RKO (cell line): ENCODE measurements around the gene NRXN3.
"Not testable (repeated sequence)": the region's sequence is repeated elsewhere in the genome, so short reads cannot be mapped to it uniquely, and the experiment has no call there.

ENCODE experiments used
- DNase-seq: peaks from one replicate; pipeline ENCODE4 v3.0.0-alpha.2; 2016; ENCODE audit warnings: low spot score

The NRXN3 gene

DNA sequence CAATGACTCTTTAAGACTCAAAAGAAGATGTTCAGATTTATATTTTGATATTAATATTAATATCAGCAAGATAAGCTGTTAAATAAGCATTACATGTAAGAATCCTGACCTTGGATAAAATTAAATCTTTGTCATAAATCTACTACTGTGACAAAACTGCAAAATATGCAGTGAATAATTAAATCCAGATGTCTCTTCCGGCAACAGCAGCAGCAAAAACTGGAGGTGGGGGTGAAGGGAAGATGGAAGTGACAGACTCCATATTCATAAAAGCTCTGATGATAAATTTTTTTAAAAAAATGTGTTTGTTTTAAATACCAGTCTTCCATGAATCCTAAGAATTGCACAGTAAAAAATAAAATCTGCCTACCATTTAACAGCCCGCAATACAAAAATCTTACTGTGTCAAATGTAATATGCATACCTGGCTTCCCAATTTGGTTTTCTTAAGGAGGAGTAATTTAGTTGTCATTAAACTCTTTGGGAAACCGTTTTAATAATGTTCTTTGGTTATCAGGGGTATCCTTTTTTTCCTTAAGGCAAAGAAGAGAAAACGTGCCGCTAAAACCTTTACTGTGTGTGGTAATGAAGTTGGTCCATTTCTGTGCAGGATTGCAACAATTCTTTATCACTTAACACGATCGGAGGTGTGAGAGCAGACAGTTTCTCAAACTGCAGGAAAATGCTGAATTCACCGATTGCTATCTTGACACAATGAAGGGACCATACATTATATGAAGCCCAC, 1562.9 kb downstream of the NRXN3 start:
- no peak for DNase-seq

DNA sequence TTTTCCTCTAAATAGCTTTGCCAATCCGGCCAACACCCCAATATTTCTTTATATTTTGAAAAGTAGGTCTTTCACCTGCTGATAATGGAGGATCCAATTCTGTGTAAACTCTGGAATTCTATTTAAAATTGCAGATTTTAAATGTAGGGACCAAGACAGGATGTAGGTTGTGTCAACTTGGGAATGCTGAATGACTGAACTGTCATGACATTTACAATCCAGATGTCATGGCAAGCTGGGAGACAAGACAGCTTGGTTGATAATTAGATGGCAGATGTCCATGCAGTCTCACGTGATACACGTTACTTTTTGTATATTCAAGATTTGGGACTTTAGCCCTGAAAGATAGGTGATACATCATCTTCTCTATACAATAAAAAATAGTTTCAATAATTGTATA, 1564.0 kb downstream of the NRXN3 start:
- DNase-seq, result no peak

DNA sequence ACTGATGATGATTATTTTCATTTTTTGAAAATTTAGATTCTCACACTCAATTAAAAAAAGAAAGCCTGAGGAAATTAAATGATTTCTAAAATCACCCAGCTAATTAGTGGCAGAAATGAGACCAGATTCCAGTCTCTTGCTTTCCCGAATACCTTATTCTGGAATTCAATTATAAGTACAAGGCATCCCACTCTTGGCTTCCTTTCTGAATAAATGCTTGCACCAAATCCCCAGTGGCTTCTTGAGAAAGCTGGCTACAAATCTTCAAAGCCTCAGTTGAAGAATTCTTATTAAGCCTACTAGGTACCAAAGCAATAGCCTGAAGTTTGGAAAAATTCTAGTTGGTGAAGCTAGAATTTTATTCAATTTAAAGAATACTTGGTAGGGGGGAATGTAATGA, 1564.5 kb downstream of the NRXN3 start:
- no peak for DNase-seq

DNA sequence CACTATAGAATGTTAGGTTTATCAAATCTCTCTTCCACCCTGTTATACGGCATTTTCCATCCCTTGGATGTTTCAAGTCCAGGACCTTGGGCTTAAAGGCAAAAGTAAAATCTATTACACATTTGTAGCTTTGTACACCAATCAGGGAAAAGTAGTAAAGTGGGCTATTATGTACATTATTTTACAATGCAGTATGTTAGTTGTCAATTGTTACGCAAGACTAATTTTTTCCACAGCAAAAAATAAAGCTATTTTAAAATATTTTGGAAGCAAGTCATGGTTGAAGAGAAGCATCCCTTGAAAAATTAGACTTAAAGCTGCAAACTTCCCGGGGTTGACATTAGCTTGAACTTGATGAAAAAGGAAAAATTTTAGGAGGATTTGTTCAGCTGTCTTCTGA, 1564.9 kb downstream of the NRXN3 start:
- DNase-seq, result no peak

DNA sequence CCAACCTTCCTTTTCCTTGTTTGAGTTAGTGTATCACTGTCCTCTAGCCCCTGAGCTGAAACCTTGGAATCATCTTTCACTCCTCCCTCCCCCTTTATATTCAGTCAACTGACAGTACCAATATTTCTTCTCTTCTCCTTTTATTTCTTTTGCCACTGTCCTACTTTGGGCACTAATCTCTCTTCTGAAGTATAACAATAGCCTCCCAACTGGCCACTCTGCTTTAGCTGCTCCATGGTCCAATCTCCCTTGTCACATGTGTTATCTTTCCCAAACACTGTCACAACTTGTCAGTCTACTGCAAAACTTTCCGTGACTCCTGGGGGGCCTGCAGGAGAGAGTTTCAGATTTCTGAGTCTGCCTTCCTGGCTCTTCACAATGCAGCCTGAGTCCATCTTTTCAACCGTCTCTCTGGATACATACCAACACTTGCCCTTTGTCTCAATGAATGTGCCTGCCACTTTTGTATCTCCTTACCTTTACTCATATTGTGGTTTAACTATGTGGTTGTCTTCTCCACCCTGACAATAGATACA, 1570.0 kb downstream of the NRXN3 start:
- DNase-seq, result no peak

DNA sequence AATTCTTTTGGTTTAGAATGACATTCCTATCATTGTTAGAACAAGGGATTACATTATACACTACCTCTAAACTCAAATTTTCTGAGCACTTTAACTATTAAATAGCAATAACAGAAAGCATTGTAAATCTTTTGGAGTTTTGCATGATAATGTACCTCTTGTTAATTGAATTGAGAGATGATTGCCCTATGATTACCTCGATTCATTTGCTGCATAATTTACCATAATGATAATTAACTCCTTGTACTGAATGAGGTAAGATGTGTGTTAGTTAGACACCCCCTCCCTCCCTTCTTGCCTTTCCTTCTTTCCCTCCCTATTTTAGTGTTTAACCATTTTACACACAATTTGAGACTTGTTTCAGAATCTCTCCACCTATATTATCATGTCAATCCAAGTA, 1572.0 kb downstream of the NRXN3 start:
- DNase-seq, result no peak

DNA sequence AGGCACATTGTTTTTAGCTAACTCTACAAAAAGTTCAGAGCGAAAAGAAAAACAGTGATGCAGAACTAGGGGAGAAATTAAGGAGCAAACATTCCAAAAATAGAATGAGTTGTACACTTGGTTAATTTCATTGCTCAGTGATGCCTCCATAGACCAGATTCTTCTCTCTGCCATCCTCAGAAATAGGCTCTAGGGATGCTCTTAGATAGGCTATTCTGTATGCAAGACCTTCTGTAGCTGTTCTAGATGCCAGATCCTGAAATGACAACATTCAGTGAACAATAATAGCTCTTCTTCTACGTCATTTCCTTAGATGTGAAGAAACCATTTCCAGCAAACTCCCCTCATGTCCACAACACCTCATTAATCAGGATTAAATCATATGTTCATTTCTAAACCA, 1574.9 kb downstream of the NRXN3 start:
- DNase-seq, result no peak

DNA sequence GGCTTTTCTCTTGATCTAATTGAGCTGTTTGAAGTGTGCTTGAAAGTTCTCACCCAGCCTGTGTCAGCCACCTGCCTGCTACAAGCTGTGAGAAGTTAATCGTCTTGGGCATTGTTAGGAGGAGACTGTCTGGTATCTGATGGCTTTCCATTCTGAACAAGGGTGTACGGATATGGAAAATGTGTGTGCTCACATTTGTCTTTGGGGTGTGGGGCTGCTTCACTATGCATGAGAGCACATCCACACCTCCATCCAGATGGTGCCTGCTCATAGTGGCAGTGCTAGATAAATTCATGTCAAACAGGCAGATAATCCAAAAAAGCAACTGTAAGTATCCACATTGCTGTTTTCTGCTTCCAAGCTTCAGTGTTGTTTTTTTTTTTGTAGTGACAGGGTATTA, 1578.9 kb downstream of the NRXN3 start:
- no peak for DNase-seq

DNA sequence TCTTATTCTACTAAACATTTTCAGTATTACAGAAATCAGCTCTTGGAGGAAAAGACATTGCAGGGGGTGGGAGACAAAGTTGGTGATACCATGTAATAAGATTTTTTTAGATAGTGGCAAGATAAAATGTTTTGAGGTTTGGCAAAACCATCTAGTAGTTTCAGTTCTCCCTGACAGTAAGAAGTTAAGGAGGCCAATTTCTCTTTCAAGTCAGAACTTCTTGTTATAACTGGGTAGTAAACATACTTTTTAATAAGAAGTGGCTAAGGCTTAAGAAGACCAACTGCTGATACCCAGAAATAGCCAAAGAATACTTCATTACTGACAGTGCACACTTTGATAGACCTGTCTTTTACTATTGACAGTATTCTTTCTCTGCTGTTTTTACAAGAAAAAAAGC, 1588.8 kb downstream of the NRXN3 start:
- DNase-seq, result no peak

DNA sequence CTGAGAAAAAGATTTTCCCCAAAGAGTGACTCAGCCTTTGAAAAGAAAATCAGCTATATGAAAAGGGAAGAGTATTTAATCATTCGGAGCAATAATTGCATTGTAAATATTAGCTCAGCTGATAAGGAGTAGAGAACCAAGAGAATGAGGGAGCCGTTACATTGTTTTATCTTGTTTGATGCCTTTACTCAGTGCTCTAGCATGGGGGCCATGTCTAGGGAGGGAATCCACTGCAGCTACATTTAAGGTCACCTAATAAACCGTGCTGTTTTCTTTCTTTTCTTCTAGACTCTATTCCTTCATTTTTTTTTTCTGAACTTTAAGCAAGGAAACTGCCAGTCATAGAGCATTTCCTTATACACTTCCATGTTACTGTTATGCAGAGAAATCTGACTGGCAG, 1594.2 kb downstream of the NRXN3 start:
- no peak for DNase-seq

DNA sequence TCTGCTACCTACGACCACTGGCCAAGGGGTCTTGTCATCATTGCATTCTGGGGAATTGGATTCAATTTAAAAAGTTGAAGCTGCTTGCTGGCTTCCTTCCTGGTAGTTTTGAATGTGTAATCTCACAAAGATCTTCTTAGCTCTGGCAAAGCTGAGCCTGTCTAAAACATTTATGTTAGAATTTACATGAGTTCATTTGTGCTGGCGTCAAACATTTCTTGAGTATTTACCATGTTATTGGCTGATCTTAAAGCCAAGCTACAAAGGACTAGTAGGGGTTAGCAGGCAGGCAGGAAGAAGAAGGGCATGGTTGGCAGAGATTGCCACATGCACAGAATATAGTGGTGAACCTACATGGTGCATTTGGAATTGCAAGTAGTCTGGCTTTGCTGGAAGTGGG, 1596.3 kb downstream of the NRXN3 start:
- DNase-seq, result no peak

DNA sequence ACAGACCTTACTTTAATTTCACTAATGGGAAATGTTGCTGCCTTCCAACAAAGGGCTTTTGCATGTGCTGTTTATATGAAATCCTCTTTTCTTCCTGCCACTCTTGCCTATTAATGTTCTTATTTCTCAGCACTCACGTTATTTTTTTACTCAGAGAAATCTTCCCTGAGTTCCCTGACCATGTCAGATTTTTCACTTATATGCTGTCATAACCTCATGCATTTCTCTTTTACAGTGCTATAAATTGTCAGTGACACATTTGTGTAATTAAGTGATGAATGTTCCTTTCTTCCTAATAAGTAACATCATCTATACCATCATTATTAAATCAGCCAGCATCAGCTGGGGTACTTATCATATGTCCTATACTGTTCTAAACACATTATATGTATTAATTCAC, 1597.1 kb downstream of the NRXN3 start:
- DNase-seq, result no peak

DNA sequence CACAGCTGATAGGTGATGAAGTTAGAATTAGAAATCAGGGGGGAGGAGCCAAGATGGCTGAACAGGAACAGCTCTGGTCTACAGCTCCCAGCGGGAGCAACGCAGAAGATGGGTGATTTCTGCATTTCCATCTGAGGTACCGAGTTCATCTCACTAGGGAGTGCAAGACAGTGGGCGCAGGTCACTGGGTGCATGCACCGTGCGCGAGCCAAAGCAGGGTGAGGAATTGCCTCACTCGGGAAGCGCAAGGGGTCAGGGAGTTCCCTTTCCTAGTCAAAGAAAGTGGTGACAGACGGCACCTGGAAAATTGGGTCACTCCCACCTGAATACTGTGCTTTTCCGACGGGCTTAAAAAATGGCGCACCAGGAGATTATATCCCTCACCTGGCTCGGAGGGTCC, 1597.5 kb downstream of the NRXN3 start:
- DNase-seq, result not testable (repeated sequence)

DNA sequence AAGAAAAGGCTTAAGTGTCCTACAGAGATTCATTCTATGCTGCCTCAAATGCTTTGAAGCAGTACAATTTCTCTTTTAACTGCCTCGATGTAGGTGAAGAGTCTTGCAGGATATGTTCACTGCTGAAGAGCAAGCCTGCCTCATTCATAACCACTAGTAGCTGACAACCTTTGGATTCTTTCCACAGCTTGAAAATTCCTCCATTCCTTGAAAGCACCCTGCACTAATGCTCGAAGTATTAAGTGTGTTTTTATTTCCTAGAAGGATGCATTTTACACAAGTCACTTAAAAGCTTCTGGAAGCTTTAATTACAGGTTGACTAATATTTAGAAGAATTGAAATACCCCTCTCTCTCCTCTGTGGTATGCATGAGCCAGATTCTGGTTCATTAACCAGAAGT, 1611.7 kb downstream of the NRXN3 start:
- no peak for DNase-seq

DNA sequence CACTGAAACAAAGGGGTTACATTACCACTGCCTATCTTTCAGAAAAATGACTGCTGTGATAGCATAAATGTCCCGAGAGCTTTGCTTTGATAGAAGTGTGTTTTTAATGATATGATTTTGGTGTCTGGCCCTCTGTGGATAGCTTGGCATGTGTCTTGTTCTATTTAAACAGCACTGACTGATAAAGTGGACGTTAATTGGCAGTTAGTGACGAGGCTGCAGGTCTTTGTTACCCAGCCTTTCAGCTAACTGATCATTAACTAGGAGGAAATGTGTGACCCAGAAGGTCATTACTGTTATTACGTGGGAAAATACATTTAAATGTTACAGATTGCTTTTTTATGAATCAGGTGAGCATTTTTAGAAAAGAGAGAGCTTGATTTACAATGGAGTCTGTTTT, 1612.9 kb downstream of the NRXN3 start:
- no peak for DNase-seq

DNA sequence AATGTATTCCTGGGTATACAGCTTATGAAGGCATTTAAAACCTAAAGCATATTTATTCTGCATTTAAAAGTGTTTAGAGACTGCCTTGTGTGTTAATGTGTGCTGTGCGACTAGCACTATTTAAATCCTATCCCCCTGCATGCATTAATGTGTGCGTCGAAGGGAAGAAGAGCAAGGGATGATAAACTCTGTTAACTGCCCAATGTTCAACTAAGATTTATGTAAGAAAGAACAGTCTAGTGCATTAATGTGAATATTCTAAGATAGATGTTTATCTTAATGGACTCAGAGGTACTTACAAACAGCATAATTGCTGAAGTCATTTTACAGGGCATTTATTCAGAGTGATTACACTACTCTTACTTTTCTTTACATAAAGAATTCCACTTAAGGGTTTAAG, 1616.3 kb downstream of the NRXN3 start:
- no peak for DNase-seq

DNA sequence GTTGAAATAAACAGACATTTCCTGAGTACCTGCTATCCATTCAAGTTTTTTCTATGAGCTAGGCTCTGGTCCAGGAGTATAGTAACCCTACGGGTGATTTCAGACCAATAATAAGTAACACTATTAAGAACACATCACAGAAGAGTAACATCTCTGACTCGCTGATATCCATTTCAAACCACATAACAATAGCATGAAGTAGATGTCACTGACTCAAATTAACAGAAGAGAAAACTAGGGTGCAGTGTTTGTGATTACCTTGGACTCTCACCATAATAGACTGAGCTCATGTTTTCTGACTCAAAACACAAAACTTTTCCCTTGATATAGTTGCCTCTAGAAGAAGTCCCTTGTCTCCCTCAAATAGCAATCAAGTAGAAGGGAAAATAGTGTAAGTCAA, 1618.2 kb downstream of the NRXN3 start:
- DNase-seq, result no peak

DNA sequence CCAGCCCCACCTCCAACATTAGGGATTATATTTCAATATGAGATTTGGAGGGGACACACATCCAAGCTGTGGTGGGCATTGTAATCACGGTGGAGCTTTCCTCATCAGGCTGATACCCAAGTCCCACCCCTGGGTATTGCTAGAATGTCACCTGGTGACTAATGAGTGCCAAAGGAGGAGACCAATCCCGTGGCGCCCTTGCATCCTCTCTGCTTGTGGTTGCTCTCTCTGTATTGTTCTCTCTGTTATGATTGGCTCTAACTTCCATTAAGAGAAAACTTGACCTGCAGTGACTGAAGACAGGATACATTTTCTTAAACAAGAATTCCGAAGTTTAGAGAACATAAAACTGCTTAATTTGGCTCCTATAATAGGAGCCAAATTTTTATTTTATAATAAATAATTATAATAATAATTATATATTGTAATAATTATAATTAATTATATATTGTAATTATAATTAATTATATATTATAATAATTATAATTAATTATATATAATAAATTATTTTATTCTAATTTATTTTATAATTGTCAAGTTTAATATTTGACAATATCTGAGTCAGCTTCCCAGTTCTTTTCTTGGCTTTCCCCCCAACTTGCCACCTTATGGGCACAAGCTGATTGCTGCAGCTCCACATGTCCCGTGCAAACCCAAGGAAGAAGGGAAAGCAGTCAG, 1621.0 kb downstream of the NRXN3 start:
- no peak for DNase-seq

DNA sequence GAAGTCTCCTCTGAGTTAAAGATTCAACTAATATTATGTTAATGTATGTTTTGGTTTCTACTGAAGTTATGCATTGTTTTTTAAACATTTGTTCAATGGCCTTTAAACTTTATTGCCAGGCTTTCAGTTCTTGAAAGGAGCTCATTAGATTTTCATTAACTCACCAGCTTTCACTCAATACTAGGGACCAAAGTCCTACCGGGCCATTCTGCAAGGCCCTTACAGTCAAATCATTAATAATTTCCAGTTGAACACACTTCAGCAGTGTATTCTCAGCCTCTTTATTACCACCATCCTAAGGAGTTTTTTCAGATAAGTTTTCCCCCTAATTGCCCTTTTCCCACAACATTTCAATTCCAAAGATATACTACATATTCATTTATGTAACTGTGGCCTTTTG, 1631.9 kb downstream of the NRXN3 start:
- no peak for DNase-seq

DNA sequence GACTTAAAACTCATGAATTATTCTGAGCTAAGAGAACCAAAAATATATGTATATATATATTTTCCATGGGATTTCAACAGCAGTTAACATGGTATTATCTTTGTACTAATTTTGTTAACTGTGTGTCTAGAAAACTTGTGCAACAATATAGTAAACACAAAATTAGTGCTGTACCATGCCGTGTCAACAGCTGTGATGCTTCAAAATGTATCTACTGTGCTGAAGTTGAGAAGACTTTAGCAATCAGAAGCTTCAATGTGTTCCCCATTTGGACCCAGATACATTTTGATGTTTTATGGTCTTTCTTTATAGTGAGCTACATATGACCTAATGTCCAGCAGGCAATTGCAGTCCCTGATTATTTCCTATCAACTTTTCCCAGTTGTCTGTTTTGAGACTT, 1635.5 kb downstream of the NRXN3 start:
- no peak for DNase-seq

DNA sequence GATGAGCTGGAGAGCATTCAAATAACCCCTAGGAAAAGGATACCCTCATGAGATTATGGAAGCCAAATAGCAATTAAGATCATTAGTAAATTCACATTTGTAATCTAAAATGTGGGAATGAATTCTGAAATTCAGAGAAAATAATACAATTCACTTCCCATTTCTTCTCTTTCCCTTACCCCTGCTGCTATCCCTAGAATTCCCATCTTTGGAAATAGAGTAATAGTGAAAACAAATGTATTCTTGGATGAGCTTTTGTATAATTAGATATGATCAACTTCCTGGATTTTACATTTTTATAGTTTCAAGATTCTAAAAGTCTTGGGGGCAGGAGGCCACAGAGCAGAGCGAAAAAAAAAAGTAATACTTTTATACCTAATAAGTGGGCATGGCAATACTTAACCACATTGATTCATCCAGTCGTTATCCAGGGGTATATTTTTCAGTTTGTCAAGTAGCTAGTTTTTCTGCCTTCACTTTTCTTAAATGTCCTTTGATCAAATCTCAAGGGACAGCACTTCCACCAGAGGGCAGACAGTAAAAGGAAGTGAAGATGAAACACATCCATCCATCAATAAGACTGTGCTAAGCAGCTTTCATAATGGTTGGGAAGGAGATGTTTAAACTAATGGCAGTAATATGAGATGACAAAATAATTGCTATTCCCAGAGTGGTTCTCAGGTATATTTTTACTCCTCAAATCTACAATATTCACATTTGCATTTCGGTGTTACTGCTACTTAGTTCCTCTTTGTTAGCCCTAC, 1639.9 kb downstream of the NRXN3 start:
- peak; percentile 51 for DNase-seq

DNA sequence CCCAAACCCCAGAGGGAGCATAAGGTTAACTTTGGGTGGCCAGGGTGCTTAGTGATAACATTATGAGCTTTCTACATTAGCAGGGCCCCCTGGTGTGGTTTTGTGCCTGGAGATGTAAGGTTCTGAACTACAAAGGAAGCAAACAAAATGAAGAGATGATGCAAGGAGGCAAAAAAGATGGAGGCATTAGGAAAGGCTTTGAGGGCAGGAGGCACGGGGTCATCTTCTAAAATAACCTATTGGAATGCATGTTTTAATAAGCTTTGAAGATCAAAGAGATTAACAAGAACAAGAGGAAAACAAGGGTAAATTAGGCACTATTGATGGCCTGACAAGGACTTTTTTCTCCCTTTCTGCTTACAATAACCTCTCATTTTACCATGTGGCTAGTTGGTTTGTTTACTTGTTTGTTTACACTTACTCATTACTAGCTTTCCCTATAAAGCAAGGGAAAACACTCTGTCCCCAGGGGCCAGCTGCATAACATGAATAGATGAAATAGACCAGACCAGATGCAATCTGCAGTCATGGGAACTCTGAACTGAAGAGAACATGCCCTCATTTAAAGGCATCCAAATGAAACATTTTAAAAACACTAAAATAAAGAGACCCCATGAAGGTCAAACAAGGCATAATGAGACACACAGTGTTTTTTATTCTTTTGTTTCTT, 1650.8 kb downstream of the NRXN3 start:
- DNase-seq, result no peak
